GM21390 (cell line): Measurements from ENCODE around the gene OBP2B.
A peak's percentile ranks its signal among the peaks of the same experiment; 100 is the strongest.
"Not testable (repeated sequence)": the region's sequence is repeated elsewhere in the genome, so short reads cannot be mapped to it uniquely, and the experiment has no call there.

Experiments used
- ATAC-seq: cut with Tn5 transposase; IDR thresholded peaks from one replicate; pipeline ENCODE4 v1.9.1; 2021; ENCODE audit not compliant: unreplicated experiment

OBP2B gene

GRCh38 chr9:133169687-133170086, 39.4 kb downstream of the OBP2B start:
- ATAC-seq = not testable (repeated sequence)

GRCh38 chr9:133169102-133169501, 39.9 kb downstream of the OBP2B start:
- no peak for ATAC-seq

- no peak for ATAC-seq
These were observed 40.6 kb downstream of the OBP2B start for GRCh38 chr9:133168432-133168831.

- no peak for ATAC-seq
These were observed 41.3 kb downstream of the OBP2B start for GRCh38 chr9:133167769-133168168.

- no peak for ATAC-seq
These were observed 41.8 kb downstream of the OBP2B start for GRCh38 chr9:133167096-133167730.

- no peak for ATAC-seq
These were observed 42.7 kb downstream of the OBP2B start for GRCh38 chr9:133166392-133166791.

- no peak for ATAC-seq
These were observed 43.7 kb downstream of the OBP2B start for GRCh38 chr9:133165452-133165730.

- ATAC-seq = no peak
These were observed 44.9 kb downstream of the OBP2B start for GRCh38 chr9:133164191-133164590.

GRCh38 chr9:133163504-133164172, 45.4 kb downstream of the OBP2B start, which contains the start of gene GBGT1:
TSS of gene GBGT1 (minus strand) at chr9:133163914. CDS start at chr9:133162412, 1,502 bp downstream.
- peak; percentile 60 for ATAC-seq

GRCh38 chr9:133162861-133163503, 46.1 kb downstream of the OBP2B start:
- no peak for ATAC-seq

GRCh38 chr9:133161547-133161950, 47.5 kb downstream of the OBP2B start:
- ATAC-seq = no peak

- ATAC-seq = no peak
These were observed 48.1 kb downstream of the OBP2B start for GRCh38 chr9:133160742-133161546.

- ATAC-seq = no peak
These were observed 50.4 kb downstream of the OBP2B start for GRCh38 chr9:133158695-133159094.
